DMS114 treated with DMSO at 0.1 percent for 48 hours (cell line): ENCODE data around the gene NRG2.

Experiments
- DNase-seq: peaks from one replicate; lab custom pipeline; 2025; ENCODE audit not compliant: unreplicated experiment; lab: John Stamatoyannopoulos, UW

Gene NRG2

GRCh38 chr5:140042643-140043507, at the start of gene NRG2:
TSS of gene NRG2 (minus strand) at chr5:140043299.
- peak; percentile 63 for DNase-seq

- DNase-seq = no peak
Measured at GRCh38 chr5:140090251-140090650, 47.2 kb upstream of the NRG2 start.

- no peak for DNase-seq
Measured at GRCh38 chr5:140084541-140084940, 41.4 kb upstream of the NRG2 start.

- no peak for DNase-seq
Measured at GRCh38 chr5:140083650-140084049, 40.6 kb upstream of the NRG2 start.

- DNase-seq = no peak
Measured at GRCh38 chr5:140083120-140083519, 40.0 kb upstream of the NRG2 start.

GRCh38 chr5:140076788-140077187, 33.7 kb upstream of the NRG2 start:
- no peak for DNase-seq

- DNase-seq = no peak
Measured at GRCh38 chr5:140076142-140076541, 33.0 kb upstream of the NRG2 start.

- peak; percentile 24 for DNase-seq
Measured at GRCh38 chr5:140075371-140075770, 32.3 kb upstream of the NRG2 start.

GRCh38 chr5:140073296-140073695, 30.2 kb upstream of the NRG2 start:
- DNase-seq = peak; percentile 19

GRCh38 chr5:140072812-140073211, 29.7 kb upstream of the NRG2 start:
- no peak for DNase-seq

GRCh38 chr5:140060816-140061215, 17.7 kb upstream of the NRG2 start:
- no peak for DNase-seq

- DNase-seq = no peak
Measured at GRCh38 chr5:140058212-140058932, 15.3 kb upstream of the NRG2 start.

- DNase-seq = no peak
Measured at GRCh38 chr5:140056880-140057279, 13.8 kb upstream of the NRG2 start.

- DNase-seq = no peak
Measured at GRCh38 chr5:140055152-140055551, 12.1 kb upstream of the NRG2 start.

GRCh38 chr5:140054086-140054689, 11.1 kb upstream of the NRG2 start:
- DNase-seq = no peak

- no peak for DNase-seq
Measured at GRCh38 chr5:140051950-140052349, 8.9 kb upstream of the NRG2 start.

GRCh38 chr5:140049713-140050112, 6.6 kb upstream of the NRG2 start:
- no peak for DNase-seq

GRCh38 chr5:140049205-140049604, 6.1 kb upstream of the NRG2 start:
- no peak for DNase-seq

- DNase-seq = no peak
Measured at GRCh38 chr5:140044041-140044440, 942 bp upstream of the NRG2 start.

GRCh38 chr5:140043508-140043872, 391 bp upstream of the NRG2 start:
- DNase-seq = peak; percentile 64

GRCh38 chr5:140042393-140042642, 781 bp downstream of the NRG2 start:
- DNase-seq = no peak
